Upper lobe of left lung (tissue), 6 donors: Measurements from ENCODE around the gene RASA3. TPM values are rescaled to one million over a fixed set of nuclear protein-coding genes. Genes with fewer than 3 reads are reported as not detected.

Experiments
- ATAC-seq, 2 donors: fragments of 200-7000 bp; cut with Tn5 transposase; one replicate each; pipeline ENCODE4 v1.9.1; 2022; ENCODE audit warnings: mild to moderate bottlenecking in 2 of 2, moderate library complexity in 2 of 2; ENCODE audit not compliant: low FRiP score in 2 of 2
- DNase-seq, 2 donors: peaks; one replicate each; pipeline ENCODE4 v3.0.0-alpha.2; 2019 to 2020
- H3K27ac ChIP-seq, 4 donors: fragments of 200-600 bp; sonication (generic); one replicate each; pipeline ENCODE4 v1.5.1; 2016 to 2019
- H3K27me3 ChIP-seq, 4 donors: fragments of 200-600 bp; sonication (generic); one replicate each; pipeline ENCODE4 v1.5.1; 2017 to 2019
- H3K36me3 ChIP-seq, 4 donors: fragments of 200-600 bp; sonication (generic); one replicate each; pipeline ENCODE4 v1.5.1; 2016 to 2019
- H3K4me1 ChIP-seq, 4 donors: fragments of 200-600 bp; sonication (generic); one replicate each; pipeline ENCODE4 v1.5.1; 2018 to 2019
- H3K4me3 ChIP-seq, 4 donors: fragments of 200-600 bp; sonication (generic); one replicate each; pipeline ENCODE4 v1.5.1; 2017 to 2019; ENCODE audit warnings: mild to moderate bottlenecking in 2 of 4, moderate library complexity in 1 of 4
- H3K9me3 ChIP-seq, 4 donors: fragments of 200-600 bp; sonication (generic); one replicate each; pipeline ENCODE4 v1.5.1; 2018 to 2019
- EP300 ChIP-seq, 4 donors: sonication (generic); formaldehyde crosslinking; IDR thresholded peaks; one replicate each; pipeline ENCODE4 v1.5.1; 2017; ENCODE audit warnings: antibody characterized with exemption in 4 of 4, control low read depth in 2 of 4
- POLR2A ChIP-seq, 4 donors: fragments of 450-650 bp; IDR thresholded peaks; one replicate each; pipeline ENCODE4 v1.5.1; 2016 to 2017; ENCODE audit warnings: antibody characterized with exemption in 4 of 4, mild to moderate bottlenecking in 2 of 4
- POLR2AphosphoS5 ChIP-seq, 2 donors: sonication (generic); formaldehyde crosslinking; IDR thresholded peaks; one replicate each; pipeline ENCODE4 v1.5.1; 2017; ENCODE audit warnings: antibody characterized with exemption in 2 of 2
- WGBS, 2 donors: methylation state at CpG; one replicate each; pipeline ENCODE4 v1.1.5; 2017 to 2018; 5-methylcytosine and 5-hydroxymethylcytosine counted together
- total RNA-seq, 6 donors: library from RNA; depleted of rRNA in 4 of 6; stranded (reverse); fragments of >200 nt in 4 of 6; gene quantifications; one replicate each; pipeline versions ENCODE4 v1.1.0 to v1.2.1, GENCODE V29; 2016 to 2021
- TF ChIP-seq, protein P1 (sequence below), 6 experiments: fragments of 450-650 bp in 4 of 6; fragments of 200-600 bp in 2 of 6; sonication (generic) in 2 of 6; IDR thresholded peaks; one replicate each; pipeline ENCODE4 v1.5.1; 2016 to 2019; ENCODE audit warnings: antibody characterized with exemption in 6 of 6
- donor health status: DM: no; HTN: no; CAD: no; lungs with moderate emphysema.
- donor health status: DM: no; HTN: yes; CAD: no; lungs with severe emphysema.

Gene RASA3
- total RNA-seq, 6 donors from 2014 or later = 11.4 to 52.4 (median 18.4) TPM

DNA sequence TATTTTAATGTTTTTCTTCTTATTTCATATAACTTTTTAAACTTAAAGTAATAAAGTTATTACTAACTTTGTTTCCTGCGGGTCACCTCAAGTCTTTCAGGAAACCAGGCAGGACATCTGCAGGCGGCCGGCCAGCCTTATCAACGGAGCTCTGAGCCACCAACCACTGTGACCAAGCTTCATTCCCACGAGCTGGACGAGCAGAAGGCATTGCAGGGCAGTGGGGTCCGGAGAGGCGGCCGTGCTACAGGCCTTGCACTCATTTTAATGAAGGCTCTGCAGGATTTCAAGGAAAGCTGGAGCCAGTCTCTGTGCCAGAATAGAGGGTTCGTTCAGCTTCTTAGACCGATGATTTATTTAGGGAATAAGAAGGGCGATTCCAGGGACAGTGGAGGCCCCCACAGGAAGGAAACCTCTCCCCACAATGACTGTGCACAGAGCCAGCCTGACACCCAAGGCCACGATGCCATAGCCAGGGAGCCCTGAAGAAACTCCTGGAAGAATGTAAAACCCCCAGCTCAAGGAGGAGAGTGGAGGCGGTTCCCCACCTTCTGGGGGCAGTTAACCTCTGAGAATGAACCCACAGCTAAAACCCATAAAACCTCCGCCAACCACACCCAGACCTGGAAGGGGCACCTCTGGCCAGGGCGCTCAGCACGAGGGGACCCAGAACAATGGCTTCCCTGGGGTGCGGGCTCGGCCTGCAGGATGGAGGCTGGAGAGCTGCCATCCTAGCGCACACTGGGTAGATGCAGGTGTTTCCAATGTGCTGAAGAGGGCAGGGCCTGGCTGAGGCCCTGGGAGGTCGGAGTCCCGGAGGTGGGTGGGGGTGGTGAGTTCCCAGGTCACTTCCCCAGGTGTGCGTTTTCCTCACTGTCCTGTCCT is 75.0 kb downstream of the RASA3 start:
- WGBS, 2 donors = 54 to 62% methylated on average over 18 to 23 of the region's 23 CpGs
- no peaks in the 10 kb centered on the region for H3K9me3 ChIP-seq
- H3K4me3 ChIP-seq = no peak overlapping the region
- ATAC-seq = no peak
- peaks cover 22 to 38% (median 33%) of the 10 kb centered on the region in 4 donors for H3K4me1 ChIP-seq
- no peaks in the 10 kb centered on the region for H3K27me3 ChIP-seq
- H3K36me3 ChIP-seq = peaks cover 0 to 13% (median 3%) of the 10 kb centered on the region in 4 donors
- DNase-seq = peak in 1 of 2 donors; percentile 47
- TF ChIP-seq POLR2AphosphoS5 (IDR thresholded peaks at IDR 0.05) (no peak), POLR2A (IDR thresholded peaks at IDR 0.05) (no peak), EP300 (IDR thresholded peaks at IDR 0.05) (no peak)
- TF ChIP-seq, protein P1, sequence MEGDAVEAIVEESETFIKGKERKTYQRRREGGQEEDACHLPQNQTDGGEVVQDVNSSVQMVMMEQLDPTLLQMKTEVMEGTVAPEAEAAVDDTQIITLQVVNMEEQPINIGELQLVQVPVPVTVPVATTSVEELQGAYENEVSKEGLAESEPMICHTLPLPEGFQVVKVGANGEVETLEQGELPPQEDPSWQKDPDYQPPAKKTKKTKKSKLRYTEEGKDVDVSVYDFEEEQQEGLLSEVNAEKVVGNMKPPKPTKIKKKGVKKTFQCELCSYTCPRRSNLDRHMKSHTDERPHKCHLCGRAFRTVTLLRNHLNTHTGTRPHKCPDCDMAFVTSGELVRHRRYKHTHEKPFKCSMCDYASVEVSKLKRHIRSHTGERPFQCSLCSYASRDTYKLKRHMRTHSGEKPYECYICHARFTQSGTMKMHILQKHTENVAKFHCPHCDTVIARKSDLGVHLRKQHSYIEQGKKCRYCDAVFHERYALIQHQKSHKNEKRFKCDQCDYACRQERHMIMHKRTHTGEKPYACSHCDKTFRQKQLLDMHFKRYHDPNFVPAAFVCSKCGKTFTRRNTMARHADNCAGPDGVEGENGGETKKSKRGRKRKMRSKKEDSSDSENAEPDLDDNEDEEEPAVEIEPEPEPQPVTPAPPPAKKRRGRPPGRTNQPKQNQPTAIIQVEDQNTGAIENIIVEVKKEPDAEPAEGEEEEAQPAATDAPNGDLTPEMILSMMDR (IDR thresholded peaks at IDR 0.05) = no peak
- H3K27ac ChIP-seq = peak overlapping the region in 3 of 4 donors; percentile 21 to 66 (median 60)

- Histone ChIP-seq H3K4me1 (peaks cover 22 to 37% (median 32%) of the 10 kb centered on the region in 4 donors), H3K4me3 (no peak overlapping the region), H3K9me3 (no peaks in the 10 kb centered on the region), H3K27ac (peak overlapping the region in 2 of 4 donors; percentile 60 to 66), H3K27me3 (no peaks in the 10 kb centered on the region), H3K36me3 (peaks cover 0 to 13% (median 5%) of the 10 kb centered on the region in 4 donors)
- DNase-seq (peak in 1 of 2 donors; percentile 74), ATAC-seq (no peak)
- 83 to 86% methylated on average over 27 to 28 of the region's 28 CpGs for WGBS, 2 donors
- TF ChIP-seq POLR2A (IDR thresholded peaks at IDR 0.05) (no peak), POLR2AphosphoS5 (IDR thresholded peaks at IDR 0.05) (no peak), EP300 (IDR thresholded peaks at IDR 0.05) (no peak)
- TF ChIP-seq, protein P1 (IDR thresholded peaks at IDR 0.05) = no peak
Observed at GRCh38 chr13:114056205-114057013, 76.0 kb downstream of the RASA3 start.

DNA sequence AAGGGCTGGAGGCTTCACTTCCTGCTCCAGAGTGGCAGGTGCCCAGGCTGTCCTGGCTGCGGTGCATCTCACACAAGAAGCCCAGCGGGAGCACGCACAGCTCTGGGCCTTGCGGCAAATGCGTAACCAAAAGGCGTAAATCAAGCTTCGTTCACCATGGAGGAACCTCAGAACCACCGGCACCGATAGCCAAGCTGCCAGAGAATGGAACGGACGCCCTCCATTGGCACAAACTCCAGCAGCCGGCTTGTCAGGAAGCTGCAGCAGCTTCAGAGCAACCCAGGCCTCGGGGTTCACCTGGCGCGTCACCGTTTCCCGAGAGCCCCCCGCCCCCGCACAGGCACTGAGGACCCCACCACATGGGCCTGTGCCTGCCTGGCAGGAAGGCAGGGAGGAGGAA is 76.7 kb downstream of the RASA3 start:
- WGBS, 2 donors = 95 to 100% methylated on average over 10 to 18 of the region's 19 CpGs
- DNase-seq (peak in 1 of 2 donors; percentile 54), ATAC-seq (no peak)
- no peak overlapping the region for H3K4me3 ChIP-seq
- H3K4me1 ChIP-seq = peaks cover 22 to 37% (median 29%) of the 10 kb centered on the region in 4 donors
- no peaks in the 10 kb centered on the region for H3K27me3 ChIP-seq
- TF ChIP-seq EP300 (IDR thresholded peaks at IDR 0.05) = no peak
- TF ChIP-seq POLR2A (IDR thresholded peaks at IDR 0.05) = no peak
- TF ChIP-seq POLR2AphosphoS5 (IDR thresholded peaks at IDR 0.05) = no peak
- TF ChIP-seq, protein P1 (IDR thresholded peaks at IDR 0.05) = no peak
- peaks cover 0 to 16% (median 7%) of the 10 kb centered on the region in 4 donors for H3K36me3 ChIP-seq
- H3K9me3 ChIP-seq = no peaks in the 10 kb centered on the region
- no peak overlapping the region for H3K27ac ChIP-seq

- DNase-seq = peak in 1 of 2 donors; percentile 47
- Histone ChIP-seq H3K4me1 (peaks cover 22 to 32% (median 29%) of the 10 kb centered on the region in 4 donors), H3K4me3 (no peak overlapping the region), H3K36me3 (peaks cover 0 to 24% (median 7%) of the 10 kb centered on the region in 4 donors), H3K9me3 (no peaks in the 10 kb centered on the region), H3K27ac (no peak overlapping the region), H3K27me3 (no peaks in the 10 kb centered on the region)
- TF ChIP-seq EP300 (IDR thresholded peaks at IDR 0.05) (no peak), POLR2AphosphoS5 (IDR thresholded peaks at IDR 0.05) (no peak), POLR2A (IDR thresholded peaks at IDR 0.05) (no peak)
- TF ChIP-seq, protein P1 (IDR thresholded peaks at IDR 0.05) = no peak
- 83 to 93% methylated on average over 9 to 20 of the region's 24 CpGs for WGBS, 2 donors
- peak in 1 of 2 donors; percentile 1 for ATAC-seq
Observed at GRCh38 chr13:114054830-114055439, 77.5 kb downstream of the RASA3 start.
